Activated CD8-positive, alpha-beta memory T cell treated with anti-CD3 and anti-CD28 coated beads, Interleukin-2, amount 50 U/mL, for 4 hours (primary cell): ENCODE data around the gene IP6K1.
A peak's percentile ranks its signal among the peaks of the same experiment; 100 is the strongest.
"Not testable (repeated sequence)": the region's sequence is repeated elsewhere in the genome, so short reads cannot be mapped to it uniquely, and the experiment has no call there.

Source experiments
- DNase-seq: peaks from one replicate; pipeline ENCODE4 v3.0.0-alpha.2; 2020

The IP6K1 gene

GRCh38 chr3:49761661-49762060 lies 24.7 kb downstream of the IP6K1 start:
- DNase-seq: no peak

- no peak for DNase-seq
These were observed 27.1 kb downstream of the IP6K1 start for GRCh38 chr3:49759226-49759625.

- no peak for DNase-seq
These were observed 29.1 kb downstream of the IP6K1 start for GRCh38 chr3:49757197-49757596.

- no peak for DNase-seq
These were observed 30.3 kb downstream of the IP6K1 start for GRCh38 chr3:49756036-49756435.

- DNase-seq: no peak
These were observed 31.8 kb downstream of the IP6K1 start for GRCh38 chr3:49754536-49754935.

- no peak for DNase-seq
These were observed 34.8 kb downstream of the IP6K1 start for GRCh38 chr3:49751501-49751900.

GRCh38 chr3:49750056-49750455 lies 36.3 kb downstream of the IP6K1 start:
- DNase-seq: no peak

GRCh38 chr3:49748874-49749273 lies 37.5 kb downstream of the IP6K1 start:
- DNase-seq: not testable (repeated sequence)

GRCh38 chr3:49747792-49748480 lies 38.4 kb downstream of the IP6K1 start:
- no peak for DNase-seq

- DNase-seq: no peak
These were observed 40.4 kb downstream of the IP6K1 start for GRCh38 chr3:49745986-49746385.

GRCh38 chr3:49740427-49740826 lies 45.9 kb downstream of the IP6K1 start:
- no peak for DNase-seq

- no peak for DNase-seq
These were observed 48.2 kb downstream of the IP6K1 start for GRCh38 chr3:49738067-49738713.

- no peak for DNase-seq
These were observed 51.6 kb downstream of the IP6K1 start for GRCh38 chr3:49734752-49735151.

GRCh38 chr3:49733551-49733950 lies 52.8 kb downstream of the IP6K1 start:
- DNase-seq: no peak

- DNase-seq: no peak
These were observed 53.7 kb downstream of the IP6K1 start for GRCh38 chr3:49732597-49732996.

- DNase-seq: no peak
These were observed 56.3 kb downstream of the IP6K1 start for GRCh38 chr3:49729966-49730609.

- no peak for DNase-seq
These were observed 58.4 kb downstream of the IP6K1 start for GRCh38 chr3:49727924-49728361.

- no peak for DNase-seq
These were observed 59.0 kb downstream of the IP6K1 start for GRCh38 chr3:49727154-49727923.

GRCh38 chr3:49725906-49726681 lies 60.2 kb downstream of the IP6K1 start:
- no peak for DNase-seq

- no peak for DNase-seq
These were observed 61.8 kb downstream of the IP6K1 start for GRCh38 chr3:49724586-49724985.

- DNase-seq: peak; percentile 90
These were observed 62.5 kb downstream of the IP6K1 start, which contains the start of gene GMPPB for GRCh38 chr3:49723628-49724551. TSS of gene GMPPB (minus strand) at chr3:49723951. CDS start at chr3:49723726, 225 bp downstream.
